Neural cell (in vitro differentiated cells): ENCODE measurements around the gene SF3B1.

Experiments used
- CTCF ChIP-seq: fragments of 450-650 bp; IDR thresholded peaks from 2 replicates; pipeline ENCODE4 v1.5.1; 2014; ENCODE audit warnings: antibody characterized with exemption, mild to moderate bottlenecking, moderate library complexity; ENCODE audit not compliant: poor library complexity, severe bottlenecking
- MXI1 ChIP-seq: fragments of 450-650 bp; conservative IDR thresholded peaks from 2 replicates; pipeline ENCODE4 v1.6.1; 2014; ENCODE audit warnings: antibody characterized with exemption, mild to moderate bottlenecking; ENCODE audit not compliant: poor library complexity, severe bottlenecking
- POLR2AphosphoS5 ChIP-seq: IDR thresholded peaks from 2 replicates; pipeline ENCODE4 v1.6.1; 2012
- RAD21 ChIP-seq: fragments of 450-650 bp; conservative IDR thresholded peaks from 2 replicates; pipeline ENCODE4 v1.6.1; 2014; ENCODE audit warnings: antibody characterized with exemption, mild to moderate bottlenecking, moderate library complexity

GRCh38 chr2:197369933-197370320, 64.9 kb downstream of the SF3B1 start:
- TF ChIP-seq RAD21 (no peak), MXI1 (no peak), CTCF (no peak), POLR2AphosphoS5 (no peak)
